Iris pigment epithelial cell (primary cell): ENCODE results near the gene ADCY10.
"Not testable (repeated sequence)": the region's sequence is repeated elsewhere in the genome, so short reads cannot be mapped to it uniquely, and the experiment has no call there.

ENCODE experiments used
- DNase-seq: peaks from one replicate; pipeline ENCODE4 v3.0.0-alpha.2; 2011; ENCODE audit warnings: low read depth

Gene ADCY10

GRCh38 chr1:167854184-167854583 is 59.8 kb downstream of the ADCY10 start:
- no peak for DNase-seq

- no peak for DNase-seq
Measured at GRCh38 chr1:167849666-167850065, 64.3 kb downstream of the ADCY10 start.

GRCh38 chr1:167842872-167843271 is 71.1 kb downstream of the ADCY10 start:
- DNase-seq = no peak

- DNase-seq = no peak
Measured at GRCh38 chr1:167841530-167841929, 72.4 kb downstream of the ADCY10 start.

DNA sequence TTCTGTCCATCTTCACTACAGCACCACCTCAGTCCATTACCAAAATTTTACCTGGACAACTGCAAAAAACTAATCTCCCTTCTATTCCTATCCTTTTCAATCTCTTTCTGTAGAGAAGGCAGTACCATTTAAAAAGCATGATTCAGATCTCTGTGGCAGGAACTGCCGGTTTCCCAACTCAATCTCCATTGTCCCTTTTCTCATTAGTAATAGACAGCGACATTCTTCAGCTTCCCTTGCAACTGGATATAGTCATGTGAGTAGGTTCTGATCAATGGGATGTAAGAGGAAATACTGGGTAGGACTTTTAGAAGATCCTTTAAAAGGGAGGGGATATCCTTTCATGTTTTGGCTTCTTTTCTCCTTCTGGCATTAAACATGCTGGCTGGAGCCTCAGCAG is 74.9 kb downstream of the ADCY10 start:
- no peak for DNase-seq

DNA sequence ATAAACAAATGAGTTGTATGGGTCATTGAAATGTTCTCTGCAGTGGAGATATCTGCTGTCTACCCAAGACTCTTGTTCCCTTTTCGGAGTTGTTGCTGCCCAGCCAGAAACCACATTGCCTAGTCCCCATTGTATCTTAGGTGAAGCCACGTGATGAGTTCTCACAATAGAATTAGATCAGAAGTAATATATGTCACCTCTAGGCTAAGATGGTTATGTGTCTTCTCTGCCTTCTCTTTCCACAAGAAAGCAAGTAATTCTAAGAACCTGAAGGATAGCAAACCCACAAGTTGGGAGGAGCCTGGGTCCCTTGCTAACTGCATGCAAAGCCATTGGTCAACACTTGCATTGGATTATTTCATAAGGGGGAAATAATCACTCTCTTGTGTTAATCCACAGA is 76.6 kb downstream of the ADCY10 start:
- no peak for DNase-seq

- DNase-seq = no peak
Measured at GRCh38 chr1:167836197-167836596, 77.7 kb downstream of the ADCY10 start.

DNA sequence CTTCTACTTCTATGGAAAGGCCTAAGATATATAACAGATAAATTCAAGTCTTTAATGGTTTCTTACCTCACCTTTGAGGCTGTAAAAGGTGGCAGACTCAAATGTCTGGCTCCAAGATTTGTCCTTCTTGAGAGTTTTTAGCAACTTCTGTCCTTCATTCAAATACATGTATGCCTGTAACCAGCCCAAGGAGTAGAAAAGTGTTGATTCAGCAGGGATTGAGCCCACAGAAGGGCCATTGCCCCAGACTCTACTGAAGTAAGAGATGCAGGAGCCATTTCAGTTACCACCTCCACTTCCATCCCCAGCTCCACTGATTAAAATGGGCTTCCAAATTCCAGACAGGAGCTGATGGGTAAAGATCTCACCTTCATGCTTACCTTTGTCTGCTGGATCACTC is 80.0 kb downstream of the ADCY10 start:
- no peak for DNase-seq

DNA sequence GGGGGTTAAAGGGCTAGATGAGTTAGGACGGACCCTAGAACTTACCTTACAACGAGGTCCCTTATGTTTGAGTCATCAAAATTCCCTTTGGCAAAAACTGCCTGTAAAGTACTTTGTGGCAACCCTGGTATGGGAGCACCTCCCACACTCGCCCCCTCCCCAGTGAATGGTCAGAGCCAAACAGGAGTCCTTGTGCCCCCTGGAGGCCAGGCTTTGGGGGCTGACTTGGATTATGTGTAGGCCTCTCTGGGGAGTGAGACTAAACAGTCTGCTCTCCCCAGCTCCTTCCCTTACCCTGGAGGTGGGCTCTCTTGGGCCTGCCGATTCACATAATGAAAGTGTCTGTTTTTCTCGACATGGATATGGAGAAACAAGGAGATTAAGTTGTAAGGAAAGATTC is 81.2 kb downstream of the ADCY10 start:
- no peak for DNase-seq

DNA sequence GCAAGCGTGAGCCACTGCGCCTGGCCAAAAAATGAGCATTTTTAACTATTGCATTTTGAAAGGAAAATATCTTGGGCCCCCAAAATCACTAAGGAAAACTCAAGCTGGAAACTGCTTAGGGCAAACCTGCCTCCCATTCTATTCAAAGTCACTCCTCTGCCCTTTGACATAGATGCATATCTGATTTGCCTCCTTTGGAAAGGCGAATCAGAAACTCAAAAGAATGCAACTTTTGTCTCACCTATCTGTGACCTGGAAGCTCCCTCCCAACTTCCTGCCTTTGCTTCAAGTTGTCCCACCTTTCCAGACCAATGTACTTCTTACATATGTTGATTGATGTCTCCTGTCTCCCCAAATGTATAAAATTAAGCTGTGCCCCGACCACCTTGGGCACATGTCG is 83.3 kb downstream of the ADCY10 start:
- not testable (repeated sequence) for DNase-seq

GRCh38 chr1:167829868-167830267 is 84.1 kb downstream of the ADCY10 start:
- DNase-seq = no peak

DNA sequence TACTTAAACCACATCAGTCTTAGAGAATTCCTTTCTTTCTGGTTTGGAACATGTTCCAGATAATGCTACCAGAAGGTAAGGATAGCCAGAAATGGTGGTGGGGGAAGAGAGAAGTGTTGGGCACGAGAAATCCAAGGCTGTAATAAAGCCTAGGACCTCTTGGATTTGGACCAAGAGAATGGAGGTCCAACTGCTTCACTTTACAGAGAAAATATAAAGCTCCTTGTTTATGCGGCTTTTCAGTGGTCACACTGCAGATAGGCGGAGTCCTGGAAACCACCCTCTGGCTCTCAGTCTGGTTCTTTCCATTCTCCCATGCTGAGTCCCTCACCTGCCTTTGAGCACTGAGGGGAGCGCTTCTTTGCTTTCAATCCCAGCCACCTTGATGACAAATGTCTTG is 87.8 kb downstream of the ADCY10 start:
- no peak for DNase-seq

GRCh38 chr1:167825419-167826079 is 88.4 kb downstream of the ADCY10 start:
- DNase-seq = peak; percentile 37

DNA sequence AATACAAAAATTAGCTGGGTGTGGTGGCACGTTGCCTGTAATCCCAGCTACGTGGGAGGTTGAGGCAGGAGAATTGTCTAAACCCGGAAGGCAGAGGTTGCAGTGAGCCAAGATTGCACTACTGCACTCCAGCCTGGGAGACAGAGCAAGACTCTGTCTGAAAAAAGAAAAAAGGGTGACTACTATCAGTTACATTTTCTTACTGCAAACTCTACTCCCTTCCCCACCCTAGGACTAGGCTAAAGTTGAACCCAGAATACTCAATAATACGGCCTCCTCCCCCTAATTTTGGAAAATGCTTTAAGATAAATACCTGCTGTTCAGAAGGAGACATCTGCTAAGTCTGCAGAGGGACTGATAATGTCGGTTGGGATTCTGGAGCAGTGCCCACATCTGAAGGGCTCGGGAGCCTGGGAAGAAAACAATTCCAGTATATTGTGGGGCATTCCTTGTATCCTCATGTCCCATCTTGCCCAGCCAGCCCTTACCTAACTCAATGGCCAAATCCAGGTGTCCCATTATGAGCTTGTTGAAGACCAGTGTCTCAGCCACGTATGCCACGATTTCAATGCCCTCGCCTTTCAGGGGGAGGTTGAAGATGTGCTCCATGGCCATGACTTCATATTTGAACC is 89.7 kb downstream of the ADCY10 start:
- DNase-seq = no peak

DNA sequence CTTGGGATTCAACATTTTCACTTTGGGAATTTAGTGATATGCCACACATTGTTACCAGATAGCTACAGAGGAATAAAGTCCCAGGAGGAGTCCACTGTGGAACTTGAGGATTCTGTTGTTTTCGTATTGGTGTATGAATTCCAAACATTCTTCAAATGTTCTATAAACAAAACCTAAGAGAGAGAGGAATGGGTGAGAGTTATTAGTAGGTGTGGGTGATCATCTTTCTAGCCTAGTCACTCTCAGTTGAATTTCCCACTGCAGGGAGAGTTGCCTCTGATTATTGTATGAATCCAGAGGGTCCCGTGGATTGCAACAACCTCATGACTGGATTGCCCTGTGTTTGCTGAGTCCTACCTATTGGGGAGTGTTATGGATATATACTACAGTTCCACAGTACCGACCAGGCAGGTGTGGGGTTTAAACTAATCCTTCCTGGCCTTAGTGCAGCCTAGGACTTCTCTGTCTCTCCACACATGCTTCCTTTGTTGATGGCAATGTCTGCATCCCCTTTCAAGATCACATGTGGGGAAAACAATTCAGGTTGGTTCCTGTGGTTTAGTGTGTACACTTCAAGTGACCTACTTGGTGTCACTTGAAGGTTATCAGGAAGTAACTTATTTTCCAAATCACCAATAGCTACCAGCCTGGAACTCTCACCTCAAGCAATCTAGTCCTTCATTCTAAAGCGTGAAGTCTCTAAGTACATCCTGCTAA is 91.8 kb downstream of the ADCY10 start:
- DNase-seq = peak; percentile 54

DNA sequence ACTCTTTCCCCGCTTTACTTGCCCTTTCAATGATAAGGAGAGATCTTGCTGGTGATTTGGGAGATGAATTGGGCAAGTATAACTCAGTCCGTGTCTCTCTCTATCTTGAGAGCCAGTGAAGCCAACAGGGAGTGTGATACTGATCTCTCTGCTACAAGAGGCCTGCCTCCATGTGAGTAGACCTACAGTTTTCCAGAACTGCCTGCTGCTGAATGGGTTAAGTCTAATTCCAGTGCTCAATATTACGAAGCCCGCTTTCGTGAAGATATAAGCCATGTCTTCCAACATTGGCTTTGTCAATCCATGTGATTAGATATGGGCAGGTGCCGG is 92.6 kb downstream of the ADCY10 start:
- DNase-seq = no peak

GRCh38 chr1:167820684-167821355 is 93.1 kb downstream of the ADCY10 start:
- DNase-seq = no peak

DNA sequence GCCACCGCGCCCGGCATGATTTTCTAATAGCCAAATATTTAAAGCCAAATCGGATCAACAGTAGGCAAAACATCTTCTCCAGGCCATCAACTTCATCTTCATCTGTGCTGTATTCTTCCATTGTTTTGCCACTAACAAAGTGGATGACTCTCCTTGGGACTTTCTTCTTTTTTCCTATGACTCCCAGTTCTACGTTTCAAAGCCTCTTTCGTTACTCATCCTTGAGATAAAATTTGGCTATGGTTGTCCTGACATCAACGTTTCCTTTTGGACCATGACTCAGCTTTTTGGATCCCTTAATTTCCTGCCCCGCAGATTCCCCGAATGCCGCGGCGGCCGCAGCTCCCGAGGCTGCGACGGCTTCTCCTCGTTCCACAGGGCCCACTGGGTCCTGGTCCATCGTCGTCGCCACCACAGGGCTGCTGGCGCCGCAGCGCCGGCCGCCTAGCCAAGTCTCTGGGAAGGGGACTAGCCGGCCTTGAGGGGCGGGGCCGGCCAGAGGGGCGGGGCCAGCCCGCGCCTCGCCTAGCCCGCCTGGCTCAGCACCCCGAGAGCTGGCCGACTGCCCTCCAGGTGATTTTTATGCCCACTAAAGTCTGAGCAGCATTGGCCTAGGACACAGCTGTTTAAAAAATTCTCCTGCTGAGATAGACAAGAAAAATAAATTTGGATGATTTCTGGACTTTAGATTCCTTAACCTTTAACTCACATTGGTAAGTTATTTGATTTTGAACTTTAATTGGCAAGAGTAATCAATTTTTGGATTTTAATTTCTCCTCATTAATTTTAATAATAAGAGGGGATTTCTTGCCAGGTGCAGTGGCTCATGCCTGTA is 93.9 kb downstream of the ADCY10 start:
- DNase-seq = peak; percentile 93

GRCh38 chr1:167815650-167816049 is 98.3 kb downstream of the ADCY10 start:
- DNase-seq = no peak

DNA sequence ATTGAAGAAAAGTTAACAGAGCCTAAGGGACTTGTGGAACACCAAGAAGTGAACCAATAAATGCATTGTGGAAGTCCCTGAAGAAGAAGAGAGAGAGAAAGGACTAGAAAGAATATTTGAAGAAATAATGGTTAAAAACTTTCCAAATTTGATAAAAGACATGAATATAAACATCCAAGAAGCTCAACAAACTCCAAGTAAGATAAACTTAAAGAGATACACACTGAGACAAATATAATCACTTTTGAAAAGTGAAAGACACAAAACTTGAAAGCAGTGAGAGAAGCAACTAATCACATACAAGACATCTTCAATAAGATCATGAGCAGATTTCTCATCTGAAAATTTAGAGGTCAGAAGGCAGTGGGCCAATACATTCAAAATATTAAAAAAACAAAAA is 101.0 kb downstream of the ADCY10 start:
- DNase-seq = no peak

GRCh38 chr1:167808690-167809089 is 105.2 kb downstream of the ADCY10 start:
- DNase-seq = no peak

DNA sequence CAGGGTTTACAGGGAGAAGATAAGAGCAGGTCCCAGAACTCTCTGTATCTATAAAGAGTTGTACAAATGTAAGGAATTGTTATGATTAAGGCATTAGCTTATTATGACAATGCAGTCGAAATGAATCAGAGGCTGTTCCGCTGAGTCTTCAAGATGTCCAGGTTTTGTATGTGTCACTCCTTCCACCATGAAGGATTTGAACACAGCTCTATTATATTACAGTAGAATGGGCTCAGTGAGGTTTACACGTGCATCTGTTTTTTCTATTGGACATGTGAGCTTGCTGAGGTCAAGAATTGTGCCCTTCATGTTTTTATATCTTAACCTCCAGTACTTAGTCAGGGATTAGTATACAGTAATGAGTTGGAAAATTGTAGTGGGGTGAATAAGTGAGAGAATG is 105.8 kb downstream of the ADCY10 start:
- peak; percentile 85 for DNase-seq
